Cardiac muscle cell (in vitro differentiated cells and primary cell): ENCODE measurements around the gene LHX6. TPM values are rescaled to one million over a fixed set of nuclear protein-coding genes. Genes with fewer than 3 reads are reported as not detected.

Experiments used
- DNase-seq, 2 donors: peaks; one replicate each; pipeline versions ENCODE4 v3.0.0 to v3.0.0-alpha.2; 2010 to 2017; ENCODE audit warnings: low read depth in 1 of 2, low spot score in 1 of 2
- H3K27ac ChIP-seq: fragments of 200-600 bp; sonication (generic); 2 replicates; pipeline ENCODE4 v1.5.1; 2016
- H3K27me3 ChIP-seq: fragments of 200-600 bp; sonication (generic); 2 replicates; pipeline ENCODE4 v1.6.0; 2016; ENCODE audit warnings: control low read depth
- H3K36me3 ChIP-seq: fragments of 200-600 bp; sonication (generic); 2 replicates; pipeline ENCODE4 v1.5.1; 2016; ENCODE audit warnings: control low read depth
- H3K4me1 ChIP-seq: fragments of 200-600 bp; sonication (generic); 2 replicates; pipeline ENCODE4 v1.8.1; 2017; ENCODE audit warnings: low read depth, mild to moderate bottlenecking, mixed run types
- H3K4me3 ChIP-seq: fragments of 200-600 bp; sonication (generic); 2 replicates; pipeline ENCODE4 v1.5.1; 2016; ENCODE audit warnings: mild to moderate bottlenecking
- H3K9me3 ChIP-seq: fragments of 200-600 bp; sonication (generic); 2 replicates; pipeline ENCODE4 v1.5.1; 2017; ENCODE audit warnings: low read depth, mild to moderate bottlenecking, control low read depth
- polyA plus RNA-seq: library from polyadenylated mRNA; unstranded; fragments of >200 nt; fragmentation: Nextera tagmentation; extraction: Ambion mirVana; gene quantifications from 2 replicates; pipeline ENCODE4 v1.2.1, GENCODE V29; 2016
- total RNA-seq: library from RNA; depleted of rRNA; stranded (reverse); fragments of >200 nt; gene quantifications from 2 replicates; pipeline ENCODE4 v1.2.3, GENCODE V29; 2016
- TF ChIP-seq, protein P1 (sequence below): IDR thresholded peaks from 2 replicates; pipeline ENCODE4 v1.5.1; 2012; ENCODE audit warnings: low read depth, mild to moderate bottlenecking, low read length

Gene LHX6
- total and polyA plus RNA-seq, 2 experiments from 2014 or later: 0.12 TPM; not detected in 1

DNA sequence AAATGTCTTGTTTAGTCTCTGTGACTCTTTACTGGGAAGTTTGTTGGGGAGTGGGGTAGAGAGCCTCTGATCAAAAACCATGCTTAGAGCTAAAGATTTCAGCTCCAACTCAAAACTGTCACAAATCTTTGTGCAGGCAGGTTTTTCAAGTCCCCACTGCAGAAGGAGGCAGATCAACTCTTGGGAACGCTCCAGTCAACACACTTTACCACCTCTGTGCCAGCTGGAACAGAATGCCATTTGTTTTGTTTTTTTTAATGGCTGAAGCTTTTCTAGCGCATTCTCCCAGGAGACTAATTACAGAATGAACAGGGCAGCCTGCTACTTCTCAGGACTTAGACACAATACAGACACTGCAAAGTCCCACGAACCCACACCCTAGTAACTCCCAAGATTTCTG is 17.9 kb upstream of the LHX6 start:
- peaks cover 65% of the 10 kb centered on the region for H3K36me3 ChIP-seq
- no peak overlapping the region for H3K4me3 ChIP-seq
- TF ChIP-seq, protein P1, sequence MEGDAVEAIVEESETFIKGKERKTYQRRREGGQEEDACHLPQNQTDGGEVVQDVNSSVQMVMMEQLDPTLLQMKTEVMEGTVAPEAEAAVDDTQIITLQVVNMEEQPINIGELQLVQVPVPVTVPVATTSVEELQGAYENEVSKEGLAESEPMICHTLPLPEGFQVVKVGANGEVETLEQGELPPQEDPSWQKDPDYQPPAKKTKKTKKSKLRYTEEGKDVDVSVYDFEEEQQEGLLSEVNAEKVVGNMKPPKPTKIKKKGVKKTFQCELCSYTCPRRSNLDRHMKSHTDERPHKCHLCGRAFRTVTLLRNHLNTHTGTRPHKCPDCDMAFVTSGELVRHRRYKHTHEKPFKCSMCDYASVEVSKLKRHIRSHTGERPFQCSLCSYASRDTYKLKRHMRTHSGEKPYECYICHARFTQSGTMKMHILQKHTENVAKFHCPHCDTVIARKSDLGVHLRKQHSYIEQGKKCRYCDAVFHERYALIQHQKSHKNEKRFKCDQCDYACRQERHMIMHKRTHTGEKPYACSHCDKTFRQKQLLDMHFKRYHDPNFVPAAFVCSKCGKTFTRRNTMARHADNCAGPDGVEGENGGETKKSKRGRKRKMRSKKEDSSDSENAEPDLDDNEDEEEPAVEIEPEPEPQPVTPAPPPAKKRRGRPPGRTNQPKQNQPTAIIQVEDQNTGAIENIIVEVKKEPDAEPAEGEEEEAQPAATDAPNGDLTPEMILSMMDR: no peak
- H3K9me3 ChIP-seq: no peaks in the 10 kb centered on the region
- no peaks in the 10 kb centered on the region for H3K27me3 ChIP-seq
- no peak overlapping the region for H3K27ac ChIP-seq
- DNase-seq: no peak
- no peaks in the 10 kb centered on the region for H3K4me1 ChIP-seq

DNA sequence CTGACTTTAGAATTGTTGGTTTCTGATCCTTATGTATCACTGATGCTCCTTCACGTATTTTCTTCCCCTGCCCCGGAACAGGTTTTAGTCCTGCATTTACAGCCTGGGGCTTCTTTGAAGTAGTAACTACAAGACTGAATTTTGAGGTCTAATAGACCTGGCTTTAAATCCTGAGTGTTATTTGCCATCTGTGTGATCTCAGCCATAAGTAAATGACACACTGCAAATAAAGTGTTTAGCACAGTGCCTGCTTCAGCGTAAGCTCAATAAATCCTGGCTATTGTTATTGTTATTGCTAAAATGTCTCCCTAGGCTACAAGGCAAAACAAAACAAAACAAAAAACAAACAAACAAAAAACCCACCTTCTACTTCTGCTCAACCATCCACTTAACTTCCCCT is 15.6 kb upstream of the LHX6 start:
- no peaks in the 10 kb centered on the region for H3K9me3 ChIP-seq
- TF ChIP-seq, protein P1: no peak
- no peaks in the 10 kb centered on the region for H3K4me1 ChIP-seq
- H3K36me3 ChIP-seq: peaks cover 70% of the 10 kb centered on the region
- no peak overlapping the region for H3K4me3 ChIP-seq
- H3K27ac ChIP-seq: no peak overlapping the region
- H3K27me3 ChIP-seq: no peaks in the 10 kb centered on the region
- DNase-seq: no peak

DNA sequence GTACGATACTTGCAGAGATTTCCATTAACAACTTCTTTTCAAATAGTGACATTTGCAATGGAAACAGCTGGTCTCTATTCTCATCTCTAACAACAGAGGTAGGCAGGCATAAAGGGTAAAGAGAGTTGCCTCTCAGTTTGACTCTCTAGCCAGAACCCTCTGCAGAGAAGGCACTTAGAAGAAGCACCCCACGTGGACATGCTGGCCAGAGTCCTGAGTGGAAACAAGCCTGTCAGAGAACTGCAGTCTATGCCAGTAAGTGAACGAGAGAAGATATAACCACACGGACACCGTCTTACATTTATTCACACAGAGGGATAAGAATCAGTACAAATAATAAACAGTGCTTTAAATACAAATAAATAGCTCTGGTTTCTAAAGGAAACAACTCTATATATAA is 11.0 kb upstream of the LHX6 start:
- H3K9me3 ChIP-seq: no peaks in the 10 kb centered on the region
- no peak for DNase-seq
- TF ChIP-seq, protein P1: no peak
- H3K36me3 ChIP-seq: peaks cover 39% of the 10 kb centered on the region
- H3K4me3 ChIP-seq: no peak overlapping the region
- no peaks in the 10 kb centered on the region for H3K27me3 ChIP-seq
- no peak overlapping the region for H3K27ac ChIP-seq
- H3K4me1 ChIP-seq: no peaks in the 10 kb centered on the region

DNA sequence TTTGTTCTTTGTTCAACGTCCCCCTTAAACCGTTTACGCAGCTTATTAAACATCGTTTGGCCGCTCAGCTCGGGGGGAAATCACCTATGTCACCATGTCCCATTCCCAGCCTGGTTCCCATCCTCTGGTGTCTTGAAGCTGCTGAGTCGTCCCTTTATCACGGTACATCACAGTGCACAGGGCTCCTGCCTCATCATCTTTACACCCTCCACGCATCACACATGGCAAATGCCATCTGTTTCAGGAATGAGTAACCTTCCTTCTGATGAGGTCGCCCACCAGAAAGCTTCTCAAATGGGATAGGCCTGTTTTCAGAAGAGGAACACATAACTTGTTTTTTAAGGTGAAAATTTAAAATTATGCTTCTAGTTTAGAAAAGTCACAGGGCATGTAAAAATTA is 7.9 kb upstream of the LHX6 start:
- Histone ChIP-seq H3K27ac (no peak overlapping the region), H3K9me3 (no peaks in the 10 kb centered on the region), H3K27me3 (peaks cover 29% of the 10 kb centered on the region), H3K36me3 (peaks cover 17% of the 10 kb centered on the region), H3K4me1 (no peaks in the 10 kb centered on the region), H3K4me3 (no peak overlapping the region)
- DNase-seq: no peak
- TF ChIP-seq, protein P1: no peak

DNA sequence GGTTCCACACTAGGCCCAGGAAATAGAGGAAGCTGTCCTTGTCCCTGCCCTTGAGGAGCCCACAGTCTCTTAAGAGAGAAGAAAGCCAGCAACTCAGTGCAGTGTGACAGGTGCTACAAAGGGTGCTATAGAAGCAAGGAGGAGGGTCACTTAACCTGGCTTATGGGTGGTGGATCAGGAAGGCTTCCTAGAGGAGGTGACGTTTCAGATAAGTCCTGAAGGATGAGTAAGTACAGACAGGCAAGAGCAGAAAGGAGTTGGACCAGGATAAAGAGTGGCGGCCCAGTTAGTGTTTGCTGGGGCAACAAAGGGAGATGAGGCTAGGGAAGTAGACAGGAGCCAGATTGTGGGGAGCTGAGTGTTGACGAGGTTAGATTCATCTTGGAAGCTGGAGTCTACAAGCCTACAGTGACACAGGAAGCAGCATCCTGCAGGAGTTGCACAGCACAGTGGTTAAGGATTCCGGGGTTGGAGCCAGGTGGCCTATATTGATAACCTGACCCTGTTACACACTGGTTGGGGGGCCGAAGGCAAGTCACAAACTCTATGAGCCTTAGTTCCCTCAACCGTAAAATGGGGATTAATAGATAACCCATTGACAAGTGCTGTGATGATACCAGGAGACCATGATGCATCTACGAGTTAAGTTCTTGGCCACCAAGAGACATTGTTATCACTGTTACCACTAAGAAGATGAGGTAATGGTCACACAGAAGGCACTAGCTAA is 5.4 kb upstream of the LHX6 start:
- H3K27me3 ChIP-seq: peaks cover 54% of the 10 kb centered on the region
- DNase-seq: no peak
- no peaks in the 10 kb centered on the region for H3K9me3 ChIP-seq
- H3K4me1 ChIP-seq: no peaks in the 10 kb centered on the region
- H3K36me3 ChIP-seq: no peaks in the 10 kb centered on the region
- H3K27ac ChIP-seq: no peak overlapping the region
- TF ChIP-seq, protein P1: no peak
- H3K4me3 ChIP-seq: no peak overlapping the region
